Suprapubic skin (tissue), 4 donors: ENCODE data around the gene EHF. TPM values are rescaled to one million over a fixed set of nuclear protein-coding genes. Genes with fewer than 3 reads are reported as not detected.

Experiments
- DNase-seq, 2 donors: peaks; one replicate each; pipeline ENCODE4 v3.0.0-alpha.2; 2019; ENCODE audit warnings: low spot score in 2 of 2
- H3K27ac ChIP-seq: fragments of 200-600 bp; sonication (generic); one replicate; pipeline ENCODE4 v1.5.1; 2019
- H3K27me3 ChIP-seq: fragments of 200-600 bp; sonication (generic); one replicate; pipeline ENCODE4 v1.5.1; 2019
- H3K36me3 ChIP-seq: fragments of 200-600 bp; sonication (generic); one replicate; pipeline ENCODE4 v1.5.1; 2019
- H3K4me1 ChIP-seq: fragments of 200-600 bp; sonication (generic); one replicate; pipeline ENCODE4 v1.5.1; 2019
- H3K4me3 ChIP-seq: fragments of 200-600 bp; sonication (generic); one replicate; pipeline ENCODE4 v1.5.1; 2019; ENCODE audit warnings: mild to moderate bottlenecking
- H3K9me3 ChIP-seq: fragments of 200-600 bp; sonication (generic); one replicate; pipeline ENCODE4 v1.5.1; 2019
- EP300 ChIP-seq: sonication (generic); formaldehyde crosslinking; IDR thresholded peaks from one replicate; pipeline ENCODE4 v1.6.1; 2017; ENCODE audit warnings: antibody characterized with exemption
- POLR2A ChIP-seq, 2 donors: fragments of 450-650 bp; IDR thresholded peaks; one replicate each; pipeline ENCODE4 v1.6.1; 2017; ENCODE audit warnings: antibody characterized with exemption in 2 of 2, mild to moderate bottlenecking in 2 of 2, moderate library complexity in 2 of 2
- POLR2AphosphoS5 ChIP-seq, 3 donors: sonication (generic); formaldehyde crosslinking; IDR thresholded peaks; one replicate each; pipeline ENCODE4 v1.6.1; 2017; ENCODE audit warnings: antibody characterized with exemption in 3 of 3
- WGBS: methylation state at CpG from one replicate; pipeline ENCODE4 v1.1.5; 2018; 5-methylcytosine and 5-hydroxymethylcytosine counted together
- total RNA-seq, 4 donors: library from RNA; depleted of rRNA; stranded (reverse); fragments of >200 nt; gene quantifications; one replicate each; pipeline ENCODE4 v1.1.0, GENCODE V29; 2016
- TF ChIP-seq, protein P1 (sequence below), 2 donors: fragments of 200-600 bp in 1 of 2; fragments of 450-650 bp in 1 of 2; sonication (generic) in 1 of 2; IDR thresholded peaks; one replicate each; pipeline ENCODE4 v1.5.1; 2016 to 2019; ENCODE audit warnings: antibody characterized with exemption in 2 of 2, mild to moderate bottlenecking in 1 of 2, moderate library complexity in 1 of 2

The EHF gene
- total RNA-seq, 4 donors from 2014 or later = 99.2 to 138 (median 118) TPM

DNA sequence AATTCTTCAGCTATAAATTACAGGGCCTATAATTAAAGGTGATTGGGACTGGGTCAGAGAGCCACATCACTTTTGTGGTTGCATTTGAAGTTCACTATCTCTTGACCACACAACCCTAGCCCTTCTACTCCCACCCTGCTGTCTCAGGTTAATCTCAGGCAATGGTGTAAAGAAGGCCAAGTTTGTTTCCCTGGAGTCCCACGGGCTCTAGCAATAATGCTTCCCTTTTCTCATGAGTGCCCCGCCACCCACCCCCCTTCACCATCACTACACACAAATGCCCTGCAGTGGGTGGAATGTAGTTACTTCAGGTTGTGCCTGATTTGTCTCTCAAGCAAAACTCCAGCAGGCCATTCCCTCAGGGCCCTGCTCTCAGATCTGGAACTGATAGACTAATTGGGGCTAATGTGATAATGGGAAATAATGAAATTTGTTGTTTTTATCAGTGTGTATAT lies 1.8 kb upstream of the EHF start:
- WGBS = 76% methylated on average over 2 of the region's 2 CpGs
- H3K27me3 ChIP-seq = no peaks in the 10 kb centered on the region
- H3K4me3 ChIP-seq = no peak overlapping the region
- no peaks in the 10 kb centered on the region for H3K36me3 ChIP-seq
- H3K27ac ChIP-seq = no peak overlapping the region
- H3K9me3 ChIP-seq = no peaks in the 10 kb centered on the region
- TF ChIP-seq POLR2A (IDR thresholded peaks at IDR 0.05) (no peak), POLR2AphosphoS5 (IDR thresholded peaks at IDR 0.05) (no peak)
- peaks cover 19% of the 10 kb centered on the region for H3K4me1 ChIP-seq
- DNase-seq = peak in 1 of 2 donors; percentile 43

DNA sequence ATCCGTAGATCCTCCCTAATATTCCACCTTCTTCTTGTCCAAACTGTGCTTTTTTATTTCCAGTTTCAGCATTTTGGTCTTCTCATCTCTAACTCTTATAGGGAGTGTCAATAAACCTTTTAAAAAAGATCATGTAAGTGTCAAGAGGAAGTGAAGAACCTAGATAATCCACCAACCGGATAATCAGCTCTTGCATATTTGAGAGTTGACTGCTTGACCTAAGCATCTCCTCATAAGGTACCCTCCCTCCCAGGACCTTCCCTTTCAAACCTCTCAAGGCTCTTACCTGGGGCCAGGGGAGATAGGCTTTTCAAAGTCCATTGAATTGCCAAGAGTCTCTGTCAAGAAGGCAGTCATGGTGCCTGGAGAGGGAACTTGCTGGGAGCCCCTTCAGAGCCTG lies 691 bp upstream of the EHF start:
- H3K27ac ChIP-seq = peak overlapping the region; percentile 87
- no peaks in the 10 kb centered on the region for H3K27me3 ChIP-seq
- TF ChIP-seq POLR2AphosphoS5 (IDR thresholded peaks at IDR 0.05) = no peak
- H3K36me3 ChIP-seq = no peaks in the 10 kb centered on the region
- H3K4me3 ChIP-seq = no peak overlapping the region
- 76% methylated on average over 2 of the region's 2 CpGs for WGBS
- H3K9me3 ChIP-seq = no peaks in the 10 kb centered on the region
- H3K4me1 ChIP-seq = peaks cover 24% of the 10 kb centered on the region
- DNase-seq = no peak

DNA sequence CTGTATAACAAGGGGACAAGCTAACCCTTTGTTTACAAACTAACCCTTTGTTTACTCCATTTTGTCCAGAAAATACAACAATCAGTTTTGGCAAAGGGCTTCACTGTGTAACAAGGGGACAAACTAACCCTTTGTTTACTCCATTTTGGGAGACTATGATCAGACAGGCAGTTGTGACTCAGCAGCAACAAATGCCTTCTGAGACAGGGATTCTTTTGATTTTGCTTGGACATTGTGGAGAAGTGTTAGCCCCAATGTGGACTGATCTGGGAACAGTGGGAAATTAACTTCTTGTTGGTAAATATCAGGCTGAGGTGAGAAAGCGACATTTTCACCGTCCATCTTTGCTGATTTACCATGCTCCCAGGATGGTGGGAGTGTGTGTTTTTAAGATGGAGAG lies 983 bp downstream of the EHF start:
- H3K36me3 ChIP-seq = no peaks in the 10 kb centered on the region
- H3K27ac ChIP-seq = peak overlapping the region; percentile 87
- no peak for DNase-seq
- WGBS = 91% methylated on average over 2 of the region's 2 CpGs
- H3K9me3 ChIP-seq = no peaks in the 10 kb centered on the region
- peak overlapping the region; percentile 37 for H3K4me3 ChIP-seq
- TF ChIP-seq POLR2AphosphoS5 (IDR thresholded peaks at IDR 0.05) (no peak), POLR2A (IDR thresholded peaks at IDR 0.05) (no peak), EP300 (no peak)
- TF ChIP-seq, protein P1, sequence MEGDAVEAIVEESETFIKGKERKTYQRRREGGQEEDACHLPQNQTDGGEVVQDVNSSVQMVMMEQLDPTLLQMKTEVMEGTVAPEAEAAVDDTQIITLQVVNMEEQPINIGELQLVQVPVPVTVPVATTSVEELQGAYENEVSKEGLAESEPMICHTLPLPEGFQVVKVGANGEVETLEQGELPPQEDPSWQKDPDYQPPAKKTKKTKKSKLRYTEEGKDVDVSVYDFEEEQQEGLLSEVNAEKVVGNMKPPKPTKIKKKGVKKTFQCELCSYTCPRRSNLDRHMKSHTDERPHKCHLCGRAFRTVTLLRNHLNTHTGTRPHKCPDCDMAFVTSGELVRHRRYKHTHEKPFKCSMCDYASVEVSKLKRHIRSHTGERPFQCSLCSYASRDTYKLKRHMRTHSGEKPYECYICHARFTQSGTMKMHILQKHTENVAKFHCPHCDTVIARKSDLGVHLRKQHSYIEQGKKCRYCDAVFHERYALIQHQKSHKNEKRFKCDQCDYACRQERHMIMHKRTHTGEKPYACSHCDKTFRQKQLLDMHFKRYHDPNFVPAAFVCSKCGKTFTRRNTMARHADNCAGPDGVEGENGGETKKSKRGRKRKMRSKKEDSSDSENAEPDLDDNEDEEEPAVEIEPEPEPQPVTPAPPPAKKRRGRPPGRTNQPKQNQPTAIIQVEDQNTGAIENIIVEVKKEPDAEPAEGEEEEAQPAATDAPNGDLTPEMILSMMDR (IDR thresholded peaks at IDR 0.05) = no peak
- H3K27me3 ChIP-seq = no peaks in the 10 kb centered on the region
- peaks cover 24% of the 10 kb centered on the region for H3K4me1 ChIP-seq

DNA sequence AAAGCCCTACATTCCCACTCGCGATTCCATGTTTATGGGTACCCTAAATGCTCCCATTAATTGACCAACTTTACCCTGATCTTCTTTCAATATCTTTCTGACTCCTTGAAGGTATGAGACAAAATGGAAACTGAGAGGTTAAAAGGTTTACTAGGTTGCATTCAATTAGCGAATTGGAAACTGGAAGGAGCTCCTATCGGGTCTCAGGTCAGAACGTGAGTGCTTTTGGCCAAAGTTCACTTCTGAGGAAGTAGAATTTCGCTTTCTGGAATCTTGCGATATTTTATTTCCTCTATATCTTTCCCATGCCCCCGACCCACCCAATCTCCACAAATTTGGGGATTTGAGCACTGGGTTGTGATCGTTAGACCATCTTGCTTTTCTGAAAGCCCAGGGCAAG lies 2.6 kb downstream of the EHF start:
- WGBS = 86% methylated on average over 9 of the region's 9 CpGs
- H3K4me1 ChIP-seq = peaks cover 30% of the 10 kb centered on the region

DNA sequence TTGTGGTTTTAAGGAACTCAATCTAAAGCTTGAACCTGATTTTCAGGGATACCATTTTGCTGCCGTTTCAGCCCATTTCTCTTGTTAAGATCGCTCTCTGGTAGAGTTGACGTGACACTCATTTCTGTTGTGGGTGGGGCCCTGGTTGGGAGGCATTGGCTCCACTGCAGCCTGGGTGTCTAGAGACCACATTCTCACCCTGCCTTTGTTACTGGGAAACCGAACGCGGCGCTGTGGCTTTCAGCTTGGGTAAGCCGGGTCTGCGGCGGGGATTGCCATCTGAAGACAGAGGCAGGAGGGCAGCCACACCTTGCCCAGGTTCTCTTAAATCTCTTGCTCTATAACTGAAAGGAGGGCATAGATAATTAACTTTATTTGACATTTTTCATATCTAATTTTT lies 3.2 kb downstream of the EHF start:
- H3K4me3 ChIP-seq = peak overlapping the region; percentile 37
- H3K27me3 ChIP-seq = no peaks in the 10 kb centered on the region
- 91% methylated on average over 10 of the region's 10 CpGs for WGBS
- TF ChIP-seq POLR2A (IDR thresholded peaks at IDR 0.05) (no peak), POLR2AphosphoS5 (IDR thresholded peaks at IDR 0.05) (no peak), EP300 (no peak)
- TF ChIP-seq, protein P1 (IDR thresholded peaks at IDR 0.05) = no peak
- H3K9me3 ChIP-seq = no peaks in the 10 kb centered on the region
- peaks cover 28% of the 10 kb centered on the region for H3K4me1 ChIP-seq
- peak overlapping the region; percentile 46 for H3K27ac ChIP-seq
- DNase-seq = peak in 1 of 2 donors; percentile 81
- no peaks in the 10 kb centered on the region for H3K36me3 ChIP-seq

More for the DNA sequence above, 2.6 kb downstream of the EHF start:
- no peaks in the 10 kb centered on the region for H3K27me3 ChIP-seq
- TF ChIP-seq POLR2A (IDR thresholded peaks at IDR 0.05) (no peak), EP300 (no peak), POLR2AphosphoS5 (IDR thresholded peaks at IDR 0.05) (no peak)
- TF ChIP-seq, protein P1 (IDR thresholded peaks at IDR 0.05) = no peak
- no peaks in the 10 kb centered on the region for H3K9me3 ChIP-seq
- no peak for DNase-seq
- no peaks in the 10 kb centered on the region for H3K36me3 ChIP-seq
- peak overlapping the region; percentile 37 for H3K4me3 ChIP-seq
- H3K27ac ChIP-seq = peak overlapping the region; percentile 46

DNA sequence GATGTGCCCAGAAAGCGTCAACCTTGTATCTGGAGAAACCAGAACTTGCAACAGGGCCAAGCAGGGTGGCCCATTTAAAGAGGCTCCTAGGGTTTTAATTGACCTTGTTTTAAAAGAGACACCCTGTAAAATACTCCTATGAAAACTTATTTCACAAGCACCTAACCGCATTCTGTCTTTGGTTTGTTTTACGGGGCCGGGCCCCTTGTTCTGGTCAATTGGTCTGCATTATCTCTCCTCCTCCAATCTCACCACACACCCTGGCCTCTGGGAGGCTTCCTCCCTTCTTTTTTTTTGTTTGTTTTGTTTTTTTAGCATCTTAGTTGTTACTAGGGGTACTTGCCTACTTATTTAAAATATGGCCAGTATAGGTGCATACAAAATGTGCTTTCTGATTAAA lies 4.7 kb downstream of the EHF start:
- no peak for DNase-seq
- Histone ChIP-seq H3K4me3 (peak overlapping the region; percentile 37), H3K27ac (peak overlapping the region; percentile 39), H3K4me1 (peaks cover 17% of the 10 kb centered on the region), H3K36me3 (no peaks in the 10 kb centered on the region), H3K9me3 (no peaks in the 10 kb centered on the region), H3K27me3 (no peaks in the 10 kb centered on the region)
- TF ChIP-seq POLR2AphosphoS5 (IDR thresholded peaks at IDR 0.05) (no peak), POLR2A (IDR thresholded peaks at IDR 0.05) (no peak), EP300 (no peak)
- TF ChIP-seq, protein P1 (IDR thresholded peaks at IDR 0.05) = no peak
- 75% methylated on average over 4 of the region's 4 CpGs for WGBS
